Neuronal stem cell (in vitro differentiated cells): ENCODE measurements around the gene ZNF687.

ENCODE experiments used
- DNase-seq: peaks from one replicate; pipeline ENCODE4 v3.0.0-alpha.2; 2013; ENCODE audit warnings: low spot score
- H2AFZ ChIP-seq: one replicate; pipeline ENCODE4 v1.6.1; 2013; ENCODE audit warnings: mild to moderate bottlenecking, low read length, inconsistent platforms
- H2AK5ac ChIP-seq: 2 replicates; pipeline ENCODE4 v1.6.1; 2013; ENCODE audit warnings: low read depth, mild to moderate bottlenecking, inconsistent platforms, low read length, moderate library complexity, mixed read lengths
- H2BK120ac ChIP-seq: 2 replicates; pipeline ENCODE4 v1.6.1; 2013; ENCODE audit warnings: low read depth, mild to moderate bottlenecking, inconsistent platforms, low read length, moderate library complexity, mixed read lengths
- H2BK12ac ChIP-seq: one replicate; pipeline ENCODE4 v1.6.1; 2013; ENCODE audit warnings: low read length, inconsistent platforms
- H2BK15ac ChIP-seq: 2 replicates; pipeline ENCODE4 v1.6.1; 2013; ENCODE audit warnings: mild to moderate bottlenecking, low read length, inconsistent platforms, mixed read lengths
- H2BK5ac ChIP-seq: one replicate; pipeline ENCODE4 v1.6.1; 2013; ENCODE audit warnings: inconsistent platforms, mild to moderate bottlenecking, low read length, moderate library complexity
- H3K14ac ChIP-seq: one replicate; pipeline ENCODE4 v1.6.1; 2013; ENCODE audit warnings: low read length, inconsistent platforms
- H3K18ac ChIP-seq: 2 replicates; pipeline ENCODE4 v1.6.1; 2013; ENCODE audit warnings: low read length, inconsistent platforms
- H3K23ac ChIP-seq: 2 replicates; pipeline ENCODE4 v1.6.1; 2013; ENCODE audit warnings: low read depth, mild to moderate bottlenecking, mixed read lengths, low read length, inconsistent platforms; ENCODE audit not compliant: poor library complexity
- H3K27ac ChIP-seq: replicated peaks from 3 replicates; pipeline ENCODE4 v1.5.1; 2013; ENCODE audit warnings: low read length, inconsistent platforms
- H3K27me3 ChIP-seq, 3 experiments: 2 replicates each; pipeline ENCODE4 v1.6.1; 2013; ENCODE audit warnings: low read length in 3 of 3, mild to moderate bottlenecking in 2 of 3, inconsistent platforms in 1 of 3, low read depth in 1 of 3, mixed read lengths in 1 of 3, moderate library complexity in 1 of 3; ENCODE audit not compliant: control insufficient read depth in 3 of 3, insufficient read depth in 3 of 3
- H3K36me3 ChIP-seq, 2 donors: replicated peaks in 1 of 2; 2 replicates each; pipeline ENCODE4 v1.6.1; 2013; ENCODE audit warnings: low read length in 2 of 2; ENCODE audit not compliant: control insufficient read depth in 2 of 2, insufficient read depth in 2 of 2
- H3K4ac ChIP-seq: 2 replicates; pipeline ENCODE4 v1.6.1; 2013; ENCODE audit warnings: inconsistent platforms, mild to moderate bottlenecking, low read length, moderate library complexity
- H3K4me1 ChIP-seq, 2 donors: 1 replicate in 1 of 2; 2 replicates in 1 of 2; pipeline ENCODE4 v1.6.1; 2013; ENCODE audit warnings: low read length in 2 of 2, low read depth in 1 of 2; ENCODE audit not compliant: control insufficient read depth in 2 of 2, insufficient read depth in 1 of 2
- H3K4me2 ChIP-seq: one replicate; pipeline ENCODE4 v1.6.1; 2013; ENCODE audit warnings: mild to moderate bottlenecking, low read length, inconsistent platforms; ENCODE audit not compliant: insufficient read depth, poor library complexity, severe bottlenecking
- H3K4me3 ChIP-seq, 2 donors: 2 replicates each; pipeline ENCODE4 v1.5.1; 2013; ENCODE audit warnings: low read length in 2 of 2, mild to moderate bottlenecking in 2 of 2, inconsistent platforms in 1 of 2, moderate library complexity in 1 of 2
- H3K79me1 ChIP-seq: one replicate; pipeline ENCODE4 v1.6.1; 2013; ENCODE audit warnings: low read depth, mild to moderate bottlenecking, inconsistent platforms, low read length, moderate library complexity
- H3K9ac ChIP-seq: one replicate; pipeline ENCODE4 v1.6.1; 2013; ENCODE audit warnings: mild to moderate bottlenecking, low read depth, low read length, inconsistent platforms; ENCODE audit not compliant: poor library complexity
- H3K9me3 ChIP-seq, 2 donors: replicated peaks in 1 of 2; 2 replicates each; pipeline versions ENCODE3 to v1.6.1; 2013; ENCODE audit warnings: low read length in 2 of 2, mild to moderate bottlenecking in 2 of 2, inconsistent platforms in 1 of 2, low read depth in 1 of 2, mixed read lengths in 1 of 2, moderate library complexity in 1 of 2; ENCODE audit not compliant: control insufficient read depth in 2 of 2, insufficient read depth in 1 of 2
- H4K8ac ChIP-seq: one replicate; pipeline ENCODE4 v1.6.1; 2013; ENCODE audit warnings: low read depth, mild to moderate bottlenecking, inconsistent platforms, low read length, moderate library complexity
- H4K91ac ChIP-seq: one replicate; pipeline ENCODE4 v1.6.1; 2013; ENCODE audit warnings: low read length, low read depth, mild to moderate bottlenecking, inconsistent platforms; ENCODE audit not compliant: poor library complexity
- WGBS, 2 donors: extraction: QIAGEN DNeasy Blood & Tissue Kit; methylation state at CpG; one replicate each; pipeline ENCODE4 v1.1.7; 2013; ENCODE audit warnings: missing lambda C conversion rate in 2 of 2, mixed read lengths in 1 of 2; ENCODE audit not compliant: insufficient read length in 2 of 2, insufficient replicate concordance in 1 of 2; ENCODE audit errors: extremely low coverage in 2 of 2; 5-methylcytosine and 5-hydroxymethylcytosine counted together

ZNF687 gene

GRCh38 chr1:151311011-151311410 lies 28.9 kb downstream of the ZNF687 start:
- H3K4me1 ChIP-seq, result peaks cover 3 to 22% of the 10 kb centered on the region in 2 donors
- H3K4me3 ChIP-seq, result no peak overlapping the region
- H4K91ac ChIP-seq, result no peak overlapping the region
- no peaks in the 10 kb centered on the region for H3K27me3 ChIP-seq
- no peak overlapping the region for H4K8ac ChIP-seq
- WGBS, 2 donors, result no CpG with 5 or more reads among the region's 4 CpGs
- H2BK5ac ChIP-seq, result no peak overlapping the region
- H2AFZ ChIP-seq, result no peak overlapping the region
- no peak overlapping the region for H3K27ac ChIP-seq
- H2BK120ac ChIP-seq, result no peak overlapping the region
- H3K9ac ChIP-seq, result no peak overlapping the region
- peak overlapping the region; percentile 6 for H2AK5ac ChIP-seq
- H3K36me3 ChIP-seq, result peaks cover 32 to 93% of the 10 kb centered on the region in 2 donors
- no peak overlapping the region for H3K4ac ChIP-seq
- no peak overlapping the region for H3K18ac ChIP-seq
- no peak overlapping the region for H3K23ac ChIP-seq
- H3K79me1 ChIP-seq, result no peaks in the 10 kb centered on the region
- no peaks in the 10 kb centered on the region for H3K9me3 ChIP-seq
- H2BK15ac ChIP-seq, result no peak overlapping the region
- H2BK12ac ChIP-seq, result no peak overlapping the region
- no peak overlapping the region for H3K4me2 ChIP-seq
- no peak overlapping the region for H3K14ac ChIP-seq
- no peak for DNase-seq

- no peak overlapping the region for H2BK5ac ChIP-seq
- H3K27me3 ChIP-seq, result no peaks in the 10 kb centered on the region
- H3K27ac ChIP-seq, result no peak overlapping the region
- no peak overlapping the region for H2AK5ac ChIP-seq
- no peaks in the 10 kb centered on the region for H3K9me3 ChIP-seq
- no peak overlapping the region for H3K14ac ChIP-seq
- no peak overlapping the region for H2AFZ ChIP-seq
- H2BK120ac ChIP-seq, result no peak overlapping the region
- H4K91ac ChIP-seq, result no peak overlapping the region
- no CpG with 5 or more reads among the region's 7 CpGs for WGBS, 2 donors
- no peak for DNase-seq
- H3K4ac ChIP-seq, result no peak overlapping the region
- peaks cover 28 to 92% of the 10 kb centered on the region in 2 donors for H3K36me3 ChIP-seq
- no peak overlapping the region for H3K23ac ChIP-seq
- no peak overlapping the region for H2BK12ac ChIP-seq
- H3K79me1 ChIP-seq, result no peaks in the 10 kb centered on the region
- no peak overlapping the region for H3K18ac ChIP-seq
- peaks cover 3 to 22% of the 10 kb centered on the region in 2 donors for H3K4me1 ChIP-seq
- H3K4me2 ChIP-seq, result no peak overlapping the region
- H3K9ac ChIP-seq, result no peak overlapping the region
- no peak overlapping the region for H2BK15ac ChIP-seq
- no peak overlapping the region for H3K4me3 ChIP-seq
- H4K8ac ChIP-seq, result no peak overlapping the region
Observed at GRCh38 chr1:151311589-151312331, 29.7 kb downstream of the ZNF687 start.

- H3K14ac ChIP-seq, result no peak overlapping the region
- no peak overlapping the region for H2AFZ ChIP-seq
- H2BK12ac ChIP-seq, result no peak overlapping the region
- H3K27me3 ChIP-seq, result no peaks in the 10 kb centered on the region
- peaks cover 3 to 22% of the 10 kb centered on the region in 2 donors for H3K4me1 ChIP-seq
- H2BK5ac ChIP-seq, result no peak overlapping the region
- H3K4me3 ChIP-seq, result no peak overlapping the region
- no peak overlapping the region for H2BK120ac ChIP-seq
- H3K36me3 ChIP-seq, result peaks cover 24 to 89% of the 10 kb centered on the region in 2 donors
- DNase-seq, result no peak
- no CpG with 5 or more reads among the region's 4 CpGs for WGBS, 2 donors
- no peak overlapping the region for H4K8ac ChIP-seq
- H3K27ac ChIP-seq, result no peak overlapping the region
- no peak overlapping the region for H3K23ac ChIP-seq
- H2AK5ac ChIP-seq, result no peak overlapping the region
- no peak overlapping the region for H3K18ac ChIP-seq
- H3K9ac ChIP-seq, result no peak overlapping the region
- H3K4me2 ChIP-seq, result no peak overlapping the region
- no peak overlapping the region for H4K91ac ChIP-seq
- H3K9me3 ChIP-seq, result no peaks in the 10 kb centered on the region
- no peak overlapping the region for H3K4ac ChIP-seq
- H3K79me1 ChIP-seq, result no peaks in the 10 kb centered on the region
- H2BK15ac ChIP-seq, result no peak overlapping the region
Observed at GRCh38 chr1:151312411-151312810, 30.3 kb downstream of the ZNF687 start.

- no peak overlapping the region for H2BK15ac ChIP-seq
- no peak overlapping the region for H2AFZ ChIP-seq
- H3K27me3 ChIP-seq, result no peaks in the 10 kb centered on the region
- no peaks in the 10 kb centered on the region for H3K79me1 ChIP-seq
- no peak overlapping the region for H2BK120ac ChIP-seq
- no CpG with 5 or more reads among the region's 8 CpGs for WGBS, 2 donors
- no peak overlapping the region for H2BK12ac ChIP-seq
- H3K4me3 ChIP-seq, result no peak overlapping the region
- H3K23ac ChIP-seq, result no peak overlapping the region
- H2BK5ac ChIP-seq, result no peak overlapping the region
- no peak overlapping the region for H3K14ac ChIP-seq
- no peak overlapping the region for H4K91ac ChIP-seq
- H3K9me3 ChIP-seq, result no peaks in the 10 kb centered on the region
- H3K36me3 ChIP-seq, result peaks cover 20 to 88% of the 10 kb centered on the region in 2 donors
- no peak overlapping the region for H4K8ac ChIP-seq
- no peak overlapping the region for H3K18ac ChIP-seq
- H3K9ac ChIP-seq, result no peak overlapping the region
- H3K4ac ChIP-seq, result no peak overlapping the region
- no peak overlapping the region for H3K4me2 ChIP-seq
- H2AK5ac ChIP-seq, result no peak overlapping the region
- H3K4me1 ChIP-seq, result peaks cover 3 to 22% of the 10 kb centered on the region in 2 donors
- H3K27ac ChIP-seq, result no peak overlapping the region
- no peak for DNase-seq
Observed at GRCh38 chr1:151312826-151313225, 30.7 kb downstream of the ZNF687 start.
